ENCODE measurements around the gene ADM5.

DNA sequence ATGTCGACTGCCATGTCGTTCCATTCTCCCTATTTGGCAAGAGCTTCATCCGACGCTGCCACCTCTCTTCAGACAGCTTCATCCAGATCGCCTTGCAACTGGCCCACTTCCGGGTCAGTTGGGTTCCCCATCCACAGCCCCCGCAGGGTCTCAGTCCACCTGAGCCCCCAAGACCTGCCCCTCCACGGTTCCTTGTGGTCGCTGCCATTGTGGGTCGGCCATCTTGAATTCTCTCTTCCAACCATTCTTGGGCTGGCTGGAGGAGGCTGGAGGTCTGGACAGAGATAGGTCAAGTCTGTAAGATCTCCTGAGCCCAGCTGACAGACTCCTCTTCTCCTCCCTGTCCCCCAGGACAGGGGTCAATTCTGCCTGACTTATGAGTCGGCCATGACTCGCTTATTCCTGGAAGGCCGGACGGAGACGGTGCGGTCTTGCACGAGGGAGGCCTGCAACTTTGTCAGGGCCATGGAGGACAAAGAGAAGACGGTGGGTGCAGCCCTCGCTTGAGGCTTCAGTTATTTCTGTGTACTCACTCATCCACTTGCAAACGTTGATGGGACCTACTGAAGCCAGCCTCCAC, 21.1 kb downstream of the ADM5 start:
- TF ChIP-seq CTCF (IDR thresholded peaks at IDR 0.05) = no peak
- no peak for TF ChIP-seq POLR2A (IDR thresholded peaks at IDR 0.05)
